BE2C (cell line): Measurements from ENCODE around the gene THOC1.
"Not testable (repeated sequence)": the region's sequence is repeated elsewhere in the genome, so short reads cannot be mapped to it uniquely, and the experiment has no call there.

ENCODE experiments used
- DNase-seq: peaks from one replicate; pipeline ENCODE4 v3.0.0-alpha.2; 2020
- H3K27me3 ChIP-seq: fragments of 250-450 bp; sonication (Bioruptor Pico); 2 replicates; pipeline ENCODE4 v1.5.1; 2020; ENCODE audit warnings: mild to moderate bottlenecking
- H3K36me3 ChIP-seq: fragments of 250-450 bp; sonication (Bioruptor Pico); 2 replicates; pipeline ENCODE4 v1.5.1; 2020; ENCODE audit warnings: mild to moderate bottlenecking
- H3K4me1 ChIP-seq: fragments of 250-450 bp; sonication (Bioruptor Pico); 2 replicates; pipeline ENCODE4 v1.5.1; 2020
- H3K4me3 ChIP-seq: 2 replicates; pipeline ENCODE4 v1.5.1; 2011; ENCODE audit warnings: low read depth, low read length
- H3K9me3 ChIP-seq: fragments of 250-450 bp; sonication (Bioruptor Pico); 2 replicates; pipeline ENCODE4 v1.5.1; 2020
- TF ChIP-seq, protein P1 (sequence below): IDR thresholded peaks from 2 replicates; pipeline ENCODE4 v1.5.1; 2012; ENCODE audit warnings: mild to moderate bottlenecking, low read depth, low read length

The THOC1 gene

DNA sequence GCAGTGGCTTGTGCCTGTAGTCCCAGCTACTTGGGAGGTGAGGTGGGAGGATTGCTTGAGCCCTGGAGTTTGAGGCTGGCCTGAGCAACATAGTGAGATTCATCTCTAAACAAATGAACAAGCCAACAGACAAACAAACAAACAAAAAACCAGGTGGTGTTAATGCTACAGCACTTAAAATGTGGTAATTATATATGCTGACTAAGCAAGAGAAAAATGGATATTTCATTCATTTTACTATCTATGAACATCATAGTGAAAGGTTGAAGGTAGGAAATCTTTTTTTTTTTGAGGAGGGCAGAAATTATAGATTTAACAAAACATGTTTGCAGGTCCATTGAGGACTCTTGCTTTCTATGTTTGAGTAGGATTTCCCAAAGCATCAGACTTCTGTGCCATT, 42.2 kb upstream of the THOC1 start:
- H3K27me3 ChIP-seq: no peaks in the 10 kb centered on the region
- H3K9me3 ChIP-seq: no peaks in the 10 kb centered on the region
- no peak for DNase-seq
- TF ChIP-seq, protein P1, sequence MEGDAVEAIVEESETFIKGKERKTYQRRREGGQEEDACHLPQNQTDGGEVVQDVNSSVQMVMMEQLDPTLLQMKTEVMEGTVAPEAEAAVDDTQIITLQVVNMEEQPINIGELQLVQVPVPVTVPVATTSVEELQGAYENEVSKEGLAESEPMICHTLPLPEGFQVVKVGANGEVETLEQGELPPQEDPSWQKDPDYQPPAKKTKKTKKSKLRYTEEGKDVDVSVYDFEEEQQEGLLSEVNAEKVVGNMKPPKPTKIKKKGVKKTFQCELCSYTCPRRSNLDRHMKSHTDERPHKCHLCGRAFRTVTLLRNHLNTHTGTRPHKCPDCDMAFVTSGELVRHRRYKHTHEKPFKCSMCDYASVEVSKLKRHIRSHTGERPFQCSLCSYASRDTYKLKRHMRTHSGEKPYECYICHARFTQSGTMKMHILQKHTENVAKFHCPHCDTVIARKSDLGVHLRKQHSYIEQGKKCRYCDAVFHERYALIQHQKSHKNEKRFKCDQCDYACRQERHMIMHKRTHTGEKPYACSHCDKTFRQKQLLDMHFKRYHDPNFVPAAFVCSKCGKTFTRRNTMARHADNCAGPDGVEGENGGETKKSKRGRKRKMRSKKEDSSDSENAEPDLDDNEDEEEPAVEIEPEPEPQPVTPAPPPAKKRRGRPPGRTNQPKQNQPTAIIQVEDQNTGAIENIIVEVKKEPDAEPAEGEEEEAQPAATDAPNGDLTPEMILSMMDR: no peak
- H3K36me3 ChIP-seq: no peaks in the 10 kb centered on the region
- no peak overlapping the region for H3K4me3 ChIP-seq
- H3K4me1 ChIP-seq: no peaks in the 10 kb centered on the region

DNA sequence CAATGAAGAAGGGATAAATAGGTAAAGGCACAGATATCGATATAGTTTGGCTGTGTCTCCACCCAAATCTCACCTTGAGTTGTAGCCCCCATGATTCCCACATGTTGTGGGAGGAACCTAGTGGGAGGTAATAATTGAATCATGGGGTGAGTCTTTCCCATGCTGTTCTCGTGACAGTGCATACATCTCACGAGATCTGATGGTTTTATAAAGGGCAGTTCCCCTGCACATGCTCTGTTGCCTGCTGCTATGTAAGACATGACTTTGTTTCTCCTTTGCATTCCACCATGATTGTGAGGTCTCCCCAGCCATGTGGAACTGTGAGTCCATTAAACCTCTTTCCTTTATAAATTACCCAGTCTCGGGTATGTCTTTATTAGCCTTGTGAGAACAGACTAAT, 40.2 kb upstream of the THOC1 start:
- DNase-seq, H3K4me3 ChIP-seq, H3K36me3 ChIP-seq, H3K27me3 ChIP-seq, H3K9me3 ChIP-seq, H3K4me1 ChIP-seq: not testable (repeated sequence)

DNA sequence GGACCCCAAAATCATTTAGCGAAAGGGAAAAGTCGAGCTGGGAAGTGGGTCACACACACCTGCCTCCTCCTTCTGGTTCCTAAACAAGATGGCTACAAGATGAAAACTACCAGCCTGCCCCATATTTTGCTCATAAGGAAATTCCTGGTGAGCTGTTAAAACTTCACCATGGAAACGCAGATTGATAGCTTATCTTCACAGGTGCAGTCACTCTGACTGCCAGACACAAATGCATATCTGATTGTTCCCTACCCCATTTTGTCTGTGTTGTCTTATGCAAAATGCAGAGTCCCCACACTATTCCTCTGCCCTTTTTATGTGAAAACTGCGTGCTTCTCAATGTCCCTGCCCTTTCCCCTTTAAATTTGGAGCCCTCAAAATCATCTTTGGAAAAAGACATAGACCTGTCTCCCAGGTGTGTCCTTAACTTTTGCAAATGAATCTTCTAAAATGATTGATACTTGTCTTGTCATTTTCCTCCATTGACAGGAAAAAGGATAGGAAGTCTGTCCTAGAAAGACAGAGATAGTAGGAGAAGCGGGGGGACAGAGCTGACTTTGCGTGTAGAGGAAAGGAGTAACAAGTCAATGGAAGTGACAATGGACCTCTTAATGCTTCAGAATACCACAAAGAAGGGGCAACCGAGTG, 38.9 kb upstream of the THOC1 start:
- H3K9me3 ChIP-seq: no peaks in the 10 kb centered on the region
- H3K27me3 ChIP-seq: no peaks in the 10 kb centered on the region
- no peak for DNase-seq
- H3K4me1 ChIP-seq: no peaks in the 10 kb centered on the region
- no peak overlapping the region for H3K4me3 ChIP-seq
- no peaks in the 10 kb centered on the region for H3K36me3 ChIP-seq
- TF ChIP-seq, protein P1: no peak

DNA sequence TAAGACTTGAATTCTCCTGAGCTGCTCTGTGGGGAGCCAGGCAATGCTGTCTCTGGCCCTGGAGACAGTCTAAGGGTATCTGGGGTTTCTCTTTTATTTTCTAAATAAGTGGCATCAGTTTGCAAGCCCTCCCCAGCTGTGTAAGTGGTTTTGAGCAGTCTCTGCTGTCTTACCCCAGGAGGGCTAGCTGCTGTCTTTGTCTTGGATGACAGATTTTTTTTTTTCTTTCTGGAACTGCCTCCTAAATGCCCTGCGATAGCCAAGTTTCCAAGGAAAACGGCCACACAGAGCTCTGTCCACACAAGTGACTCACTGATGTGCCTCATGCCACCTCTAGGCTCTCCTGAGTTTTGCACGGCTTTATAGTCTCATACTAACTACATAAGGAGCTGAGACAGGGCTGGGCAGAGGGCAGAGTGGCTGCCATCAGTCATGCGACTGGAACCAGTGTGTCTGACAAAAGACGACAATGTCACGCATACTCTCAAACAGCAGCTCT, 37.2 kb upstream of the THOC1 start:
- no peak for DNase-seq
- Histone ChIP-seq H3K36me3 (no peaks in the 10 kb centered on the region), H3K4me3 (no peak overlapping the region), H3K9me3 (no peaks in the 10 kb centered on the region), H3K27me3 (no peaks in the 10 kb centered on the region), H3K4me1 (no peaks in the 10 kb centered on the region)
- TF ChIP-seq, protein P1: no peak

DNA sequence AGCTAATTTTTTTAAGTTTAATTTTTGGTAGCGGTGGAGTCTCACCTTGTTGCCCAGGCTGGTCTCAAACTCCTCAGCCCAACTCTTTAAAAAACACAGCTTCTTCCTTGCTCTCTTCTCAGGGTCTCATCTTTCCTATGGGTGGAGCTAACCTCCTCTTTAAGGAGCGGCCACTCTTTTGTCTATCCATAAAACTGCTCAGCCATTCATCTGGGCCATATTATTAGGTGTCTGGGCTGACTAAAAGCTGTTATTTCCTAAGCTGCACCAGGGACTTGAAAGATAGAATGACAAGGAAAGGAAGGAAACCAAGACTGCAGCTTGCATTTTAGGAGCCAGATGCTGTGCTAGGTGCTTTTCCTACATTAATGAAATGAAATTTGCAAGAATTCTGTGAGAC, 35.8 kb upstream of the THOC1 start:
- no peak for DNase-seq
- H3K36me3 ChIP-seq: no peaks in the 10 kb centered on the region
- H3K27me3 ChIP-seq: no peaks in the 10 kb centered on the region
- H3K4me1 ChIP-seq: no peaks in the 10 kb centered on the region
- TF ChIP-seq, protein P1: no peak
- no peak overlapping the region for H3K4me3 ChIP-seq
- H3K9me3 ChIP-seq: no peaks in the 10 kb centered on the region

DNA sequence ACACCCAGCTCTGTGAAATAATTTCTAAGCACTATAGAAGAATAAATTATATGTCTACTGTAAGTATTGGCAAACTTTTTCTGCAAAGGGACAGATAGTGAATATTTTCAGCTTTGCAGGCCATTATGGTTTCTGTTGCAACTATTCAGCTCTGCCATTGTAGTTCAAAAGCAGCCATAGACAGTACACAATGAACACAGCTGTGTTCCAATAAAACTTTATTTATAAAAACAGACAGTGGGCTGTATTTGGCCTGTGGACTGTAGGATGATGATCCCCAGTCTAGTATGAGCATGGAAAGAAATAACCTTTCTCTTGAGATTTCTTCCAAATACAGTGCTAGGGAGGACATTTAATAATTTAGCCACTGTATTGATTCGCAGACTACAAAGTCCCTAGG, 35.2 kb upstream of the THOC1 start:
- Histone ChIP-seq H3K27me3 (no peaks in the 10 kb centered on the region), H3K36me3 (no peaks in the 10 kb centered on the region), H3K9me3 (no peaks in the 10 kb centered on the region), H3K4me1 (no peaks in the 10 kb centered on the region), H3K4me3 (no peak overlapping the region)
- TF ChIP-seq, protein P1: no peak
- DNase-seq: no peak

DNA sequence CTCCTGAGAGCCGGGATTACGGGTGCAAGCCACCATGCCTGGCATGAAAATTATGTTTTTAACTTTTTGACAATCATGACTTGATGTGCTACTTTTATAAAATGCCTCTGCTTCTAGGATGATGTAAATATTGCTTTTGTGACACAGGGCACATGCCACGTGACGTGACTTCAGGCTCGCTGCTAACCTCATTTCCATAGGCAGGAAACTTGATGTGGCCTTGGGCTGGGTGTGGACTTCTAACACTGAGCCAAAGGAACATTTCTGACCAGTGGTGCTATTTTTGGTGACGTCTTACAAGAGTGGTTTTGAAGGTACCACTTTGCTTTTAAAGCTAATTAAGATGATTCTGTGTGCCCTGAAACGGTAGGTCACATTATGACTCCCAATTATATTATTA, 34.2 kb upstream of the THOC1 start:
- H3K27me3 ChIP-seq: no peaks in the 10 kb centered on the region
- no peaks in the 10 kb centered on the region for H3K36me3 ChIP-seq
- TF ChIP-seq, protein P1: no peak
- DNase-seq: no peak
- H3K4me3 ChIP-seq: no peak overlapping the region
- H3K9me3 ChIP-seq: no peaks in the 10 kb centered on the region
- H3K4me1 ChIP-seq: no peaks in the 10 kb centered on the region
